ENCODE measurements around the gene GJD2.

GJD2 gene

GRCh38 chr15:34725556-34725955 lies 29.2 kb downstream of the GJD2 start:
- H3K36me3 ChIP-seq (ENCODE audit: low read depth), result no peaks in the 10 kb centered on the region
- DNase-seq (ENCODE audit: low spot score), result no peak
- peaks cover 4% of the 10 kb centered on the region for H3K27me3 ChIP-seq (ENCODE audit: insufficient read depth, poor library complexity, severe bottlenecking)
- TF ChIP-seq CTCF (IDR thresholded peaks at IDR 0.05; ENCODE audit: poor library complexity, severe bottlenecking), result no peak
- H3K4me1 ChIP-seq (ENCODE audit: insufficient read depth, poor library complexity, severe bottlenecking), result peaks cover 6% of the 10 kb centered on the region
- no peaks in the 10 kb centered on the region for H3K9me3 ChIP-seq (ENCODE audit: severe bottlenecking)
- ATAC-seq (ENCODE audit: low read depth), result no peak
- H3K27ac ChIP-seq (ENCODE audit: poor library complexity, severe bottlenecking), result no peak overlapping the region
- no peak overlapping the region for H3K4me3 ChIP-seq (ENCODE audit: severe bottlenecking)

GRCh38 chr15:34724481-34724880 lies 30.3 kb downstream of the GJD2 start:
- no peaks in the 10 kb centered on the region for H3K9me3 ChIP-seq (ENCODE audit: severe bottlenecking)
- no peak for TF ChIP-seq CTCF (IDR thresholded peaks at IDR 0.05; ENCODE audit: poor library complexity, severe bottlenecking)
- DNase-seq (ENCODE audit: low spot score) (no peak), ATAC-seq (ENCODE audit: low read depth) (no peak)
- no peaks in the 10 kb centered on the region for H3K36me3 ChIP-seq (ENCODE audit: low read depth)
- no peak overlapping the region for H3K27ac ChIP-seq (ENCODE audit: poor library complexity, severe bottlenecking)
- peaks cover under 1% of the 10 kb centered on the region for H3K27me3 ChIP-seq (ENCODE audit: insufficient read depth, poor library complexity, severe bottlenecking)
- no peak overlapping the region for H3K4me3 ChIP-seq (ENCODE audit: severe bottlenecking)
- peaks cover 6% of the 10 kb centered on the region for H3K4me1 ChIP-seq (ENCODE audit: insufficient read depth, poor library complexity, severe bottlenecking)

DNA sequence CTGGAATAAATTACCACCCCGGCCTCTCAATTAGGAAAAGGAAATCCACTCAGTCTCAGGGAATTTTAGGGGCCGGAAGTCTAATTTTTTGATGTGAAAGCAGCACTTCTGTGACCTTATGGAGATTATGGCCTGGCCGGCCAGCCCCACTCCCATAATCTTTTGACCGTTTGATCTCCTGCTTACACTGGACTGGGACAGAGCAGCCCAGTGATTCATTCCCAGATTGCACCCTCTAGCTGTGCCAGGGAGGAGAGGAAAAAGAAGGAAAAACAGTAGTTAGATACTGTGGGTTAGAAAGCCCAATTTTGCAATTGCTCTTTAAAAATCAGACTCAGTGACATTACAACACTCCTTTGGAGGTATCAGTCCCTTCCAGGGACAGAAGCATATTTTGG lies 32.4 kb downstream of the GJD2 start:
- no peak for DNase-seq (ENCODE audit: low spot score)
- H3K27ac ChIP-seq (ENCODE audit: poor library complexity, severe bottlenecking), result peak overlapping the region; percentile 33
- ATAC-seq (ENCODE audit: low read depth), result peak; percentile 71

GRCh38 chr15:34721802-34722438 lies 32.9 kb downstream of the GJD2 start:
- Histone ChIP-seq H3K27me3 (ENCODE audit: insufficient read depth, poor library complexity, severe bottlenecking) (no peaks in the 10 kb centered on the region), H3K9me3 (ENCODE audit: severe bottlenecking) (no peaks in the 10 kb centered on the region), H3K27ac (ENCODE audit: poor library complexity, severe bottlenecking) (peak overlapping the region; percentile 33), H3K4me1 (ENCODE audit: insufficient read depth, poor library complexity, severe bottlenecking) (peaks cover 6% of the 10 kb centered on the region), H3K36me3 (ENCODE audit: low read depth) (no peaks in the 10 kb centered on the region), H3K4me3 (ENCODE audit: severe bottlenecking) (no peak overlapping the region)
- DNase-seq (ENCODE audit: low spot score), result peak; percentile 73
- TF ChIP-seq CTCF (IDR thresholded peaks at IDR 0.05; ENCODE audit: poor library complexity, severe bottlenecking), result no peak
- ATAC-seq (ENCODE audit: low read depth), result peak; percentile 93

More for the DNA sequence above, 32.4 kb downstream of the GJD2 start:
- peak; percentile 58 for TF ChIP-seq CTCF (IDR thresholded peaks at IDR 0.05; ENCODE audit: poor library complexity, severe bottlenecking)
- Histone ChIP-seq H3K27me3 (ENCODE audit: insufficient read depth, poor library complexity, severe bottlenecking) (no peaks in the 10 kb centered on the region), H3K4me3 (ENCODE audit: severe bottlenecking) (no peak overlapping the region), H3K4me1 (ENCODE audit: insufficient read depth, poor library complexity, severe bottlenecking) (peaks cover 6% of the 10 kb centered on the region), H3K36me3 (ENCODE audit: low read depth) (no peaks in the 10 kb centered on the region), H3K9me3 (ENCODE audit: severe bottlenecking) (no peaks in the 10 kb centered on the region)

DNA sequence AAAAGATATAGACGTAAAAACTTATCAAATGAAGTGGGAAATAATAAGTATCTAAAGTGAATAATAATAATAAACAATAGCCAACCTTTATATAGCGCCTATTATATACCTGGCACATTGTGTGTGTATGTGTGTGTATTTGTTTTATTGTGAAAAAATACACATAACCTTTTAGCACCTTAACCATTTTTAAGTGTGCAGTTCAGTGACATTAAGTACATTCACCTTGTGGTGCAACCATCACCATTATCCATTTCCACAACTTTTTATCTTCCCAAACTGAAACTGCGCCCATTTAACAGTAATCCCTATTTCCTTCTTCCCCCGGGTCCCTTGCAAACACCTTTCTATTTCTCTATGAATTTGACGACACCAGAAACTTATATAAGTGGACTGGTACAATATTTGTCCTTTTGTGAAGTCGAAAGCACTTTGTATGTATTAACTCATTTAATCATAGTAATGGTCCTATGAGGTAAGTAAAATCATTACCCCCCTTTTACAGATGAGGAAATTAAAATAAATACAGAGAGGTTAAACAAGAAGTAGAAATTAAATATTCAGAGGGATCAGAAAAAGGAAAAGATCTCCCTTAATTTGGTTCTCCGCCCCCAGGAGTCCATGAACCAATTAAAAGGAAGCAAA lies 33.5 kb downstream of the GJD2 start:
- Histone ChIP-seq H3K36me3 (ENCODE audit: low read depth) (no peaks in the 10 kb centered on the region), H3K27me3 (ENCODE audit: insufficient read depth, poor library complexity, severe bottlenecking) (no peaks in the 10 kb centered on the region), H3K9me3 (ENCODE audit: severe bottlenecking) (no peaks in the 10 kb centered on the region), H3K4me3 (ENCODE audit: severe bottlenecking) (no peak overlapping the region), H3K27ac (ENCODE audit: poor library complexity, severe bottlenecking) (no peak overlapping the region), H3K4me1 (ENCODE audit: insufficient read depth, poor library complexity, severe bottlenecking) (peaks cover 6% of the 10 kb centered on the region)
- TF ChIP-seq CTCF (IDR thresholded peaks at IDR 0.05; ENCODE audit: poor library complexity, severe bottlenecking), result no peak
- ATAC-seq (ENCODE audit: low read depth), result no peak
- no peak for DNase-seq (ENCODE audit: low spot score)

Data from RWPE2 (cell line).